Fibroblast of lung (primary cell): ENCODE data around the gene NXPH1.

Experiments used
- EZH2 ChIP-seq: IDR thresholded peaks from 2 replicates; pipeline ENCODE4 v1.5.1; 2012; ENCODE audit warnings: low read length, control low read depth, mild to moderate bottlenecking; ENCODE audit errors: missing control alignments
- TF ChIP-seq, protein P1 (sequence below), 2 donors: IDR thresholded peaks in 1 of 2; conservative IDR thresholded peaks in 1 of 2; 1 replicate in 1 of 2; 2 replicates in 1 of 2; pipeline ENCODE4 v1.5.1; 2011 to 2012; ENCODE audit warnings: low read length in 2 of 2, control low read depth in 1 of 2, inconsistent platforms in 1 of 2, low read depth in 1 of 2, mild to moderate bottlenecking in 1 of 2

DNA sequence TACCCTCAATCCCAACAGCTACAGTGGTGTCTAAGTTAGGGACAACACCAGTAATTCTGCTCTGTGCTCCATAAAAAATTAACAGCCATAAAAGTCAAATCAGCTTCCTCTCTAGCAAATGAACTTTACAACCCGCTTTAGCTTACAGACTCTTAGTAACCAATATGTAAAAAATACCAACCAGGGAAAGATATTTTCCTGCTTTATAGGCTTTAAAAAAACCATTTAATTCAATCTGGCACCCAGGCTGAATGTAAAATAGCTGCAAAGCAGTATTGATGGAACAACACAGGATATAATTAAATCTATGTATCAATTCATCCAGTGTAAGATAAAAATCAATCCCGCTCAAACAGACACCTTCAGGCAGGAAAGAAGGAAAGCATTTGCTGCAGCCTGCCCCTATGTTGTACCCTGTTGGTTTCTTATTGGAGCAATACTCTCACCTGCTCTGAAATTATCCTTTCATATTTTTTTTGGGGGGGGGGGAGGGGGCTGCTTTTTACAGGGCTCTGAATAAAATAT is 98.6 kb downstream of the NXPH1 start:
- TF ChIP-seq, protein P1, sequence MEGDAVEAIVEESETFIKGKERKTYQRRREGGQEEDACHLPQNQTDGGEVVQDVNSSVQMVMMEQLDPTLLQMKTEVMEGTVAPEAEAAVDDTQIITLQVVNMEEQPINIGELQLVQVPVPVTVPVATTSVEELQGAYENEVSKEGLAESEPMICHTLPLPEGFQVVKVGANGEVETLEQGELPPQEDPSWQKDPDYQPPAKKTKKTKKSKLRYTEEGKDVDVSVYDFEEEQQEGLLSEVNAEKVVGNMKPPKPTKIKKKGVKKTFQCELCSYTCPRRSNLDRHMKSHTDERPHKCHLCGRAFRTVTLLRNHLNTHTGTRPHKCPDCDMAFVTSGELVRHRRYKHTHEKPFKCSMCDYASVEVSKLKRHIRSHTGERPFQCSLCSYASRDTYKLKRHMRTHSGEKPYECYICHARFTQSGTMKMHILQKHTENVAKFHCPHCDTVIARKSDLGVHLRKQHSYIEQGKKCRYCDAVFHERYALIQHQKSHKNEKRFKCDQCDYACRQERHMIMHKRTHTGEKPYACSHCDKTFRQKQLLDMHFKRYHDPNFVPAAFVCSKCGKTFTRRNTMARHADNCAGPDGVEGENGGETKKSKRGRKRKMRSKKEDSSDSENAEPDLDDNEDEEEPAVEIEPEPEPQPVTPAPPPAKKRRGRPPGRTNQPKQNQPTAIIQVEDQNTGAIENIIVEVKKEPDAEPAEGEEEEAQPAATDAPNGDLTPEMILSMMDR (conservative IDR thresholded peaks at IDR 0.05 in 1 of 2, IDR thresholded peaks at IDR 0.05 in 1 of 2; ENCODE audit: low read depth in 1 of 2, low read length in 2 of 2): no peak
- no peak for TF ChIP-seq EZH2
